A549 treated with DMSO at 1 μM for 4 hours (cell line): ENCODE data around the gene SEC14L2. TPM values are rescaled to one million over a fixed set of nuclear protein-coding genes. Genes with fewer than 3 reads are reported as not detected.

Experiments used
- total RNA-seq: library from RNA; stranded (reverse); fragments of 200-300 nt; extraction: Qiagen RNA extraction; gene quantifications from 5 replicates; pipeline ENCODE4 v1.2.3, GENCODE V29; 2022; ENCODE audit warnings: low read depth

SEC14L2 gene
- 23.3 to 34.1 TPM (median 27.1 TPM) in 5 replicates for total RNA-seq

GRCh38 chr22:30396871-30397655 is at the start of gene SEC14L2:
TSS of gene SEC14L2 (plus strand) at chr22:30397018. CDS start at chr22:30397117, 99 bp downstream.

GRCh38 chr22:30356449-30357235 is 40.2 kb upstream of the SEC14L2 start, which contains the start of the genes CCDC157 and SF3A1:
TSS of gene CCDC157 (plus strand) at chr22:30357007. CDS start at chr22:30366001, 8,994 bp downstream.
TSS of gene SF3A1 (minus strand) at chr22:30356894. CDS start at chr22:30356792, 102 bp downstream.

GRCh38 chr22:30386960-30387827 is 9.6 kb upstream of the SEC14L2 start, which contains the start of gene RNF215:
TSS of gene RNF215 (minus strand) at chr22:30387411. CDS start at chr22:30387313, 98 bp downstream.

GRCh38 chr22:30425616-30426387 is 29.0 kb downstream of the SEC14L2 start, which contains the start of gene MTFP1:
TSS of gene MTFP1 (plus strand) at chr22:30425768. CDS start at chr22:30425880, 112 bp downstream.

GRCh38 chr22:30471616-30472318 is 74.9 kb downstream of the SEC14L2 start, which contains the start of gene SEC14L3:
TSS of gene SEC14L3 (minus strand) at chr22:30472017. CDS start at chr22:30471958, 59 bp downstream.

Other genes with a start within 250 kb of the SEC14L2 start
- gene LIF, start 150.3 kb upstream of the SEC14L2 start, total RNA-seq, result 31.4 to 46.6 TPM (median 42.4 TPM) in 5 replicates
- 0.08 TPM in 1 of 5 replicates, not detected in the others for gene OSM, start 130.2 kb upstream of the SEC14L2 start, total RNA-seq
- 4.1 to 8.6 TPM (median 7.3 TPM) in 5 replicates for gene CASTOR1, start 107.5 kb upstream of the SEC14L2 start, total RNA-seq
- 9.7 to 12.7 TPM (median 12.2 TPM) in 5 replicates for gene TBC1D10A, start 70.1 kb upstream of the SEC14L2 start, total RNA-seq
- 45.2 to 72.3 TPM (median 62.8 TPM) in 5 replicates for gene SF3A1, start 40.1 kb upstream of the SEC14L2 start, total RNA-seq
- gene CCDC157, start 40.0 kb upstream of the SEC14L2 start, total RNA-seq, result 2.9 to 3.2 TPM (median 2.9 TPM) in 5 replicates
- 14.3 to 19.7 TPM (median 18.2 TPM) in 5 replicates for gene RNF215, start 9.6 kb upstream of the SEC14L2 start, total RNA-seq
- 64.2 to 71.0 TPM (median 67.7 TPM) in 5 replicates for gene MTFP1, start 28.8 kb downstream of the SEC14L2 start, total RNA-seq
- not detected in 5 replicates for gene SEC14L3, start 75.0 kb downstream of the SEC14L2 start, total RNA-seq
- 4.8 to 6.2 TPM (median 5.5 TPM) in 5 replicates for gene SEC14L4, start 108.7 kb downstream of the SEC14L2 start, total RNA-seq
- not detected in 5 replicates for gene SEC14L6, start 149.7 kb downstream of the SEC14L2 start, total RNA-seq
- 6.6 to 9.7 TPM (median 8.0 TPM) in 5 replicates for gene GAL3ST1, start 177.6 kb downstream of the SEC14L2 start, total RNA-seq
- gene PES1, start 194.9 kb downstream of the SEC14L2 start, total RNA-seq, result 107 to 133 TPM (median 113 TPM) in 5 replicates
- 4.0 to 5.2 TPM (median 4.9 TPM) in 5 replicates for gene TCN2, start 210.2 kb downstream of the SEC14L2 start, total RNA-seq
- 5.4 to 7.3 TPM (median 6.5 TPM) in 5 replicates for gene SLC35E4, start 238.8 kb downstream of the SEC14L2 start, total RNA-seq